KMS-11 (cell line): ENCODE results near the gene TRAK2.
A peak's percentile ranks its signal among the peaks of the same experiment; 100 is the strongest.

Experiments
- H2AFZ ChIP-seq: fragments of 200-600 bp; sonication (generic); 2 replicates; pipeline ENCODE4 v1.6.1; 2016; ENCODE audit warnings: antibody characterized with exemption, mixed run types, low read depth
- H3K27ac ChIP-seq: fragments of 200-600 bp; sonication (generic); 2 replicates; pipeline ENCODE4 v1.6.1; 2016; ENCODE audit warnings: mild to moderate bottlenecking, mixed run types
- H3K27me3 ChIP-seq: fragments of 200-600 bp; sonication (generic); 2 replicates; pipeline ENCODE4 v1.6.1; 2017; ENCODE audit warnings: mild to moderate bottlenecking, low read depth, mixed run types, moderate library complexity; ENCODE audit not compliant: insufficient read depth
- H3K36me3 ChIP-seq: fragments of 200-600 bp; sonication (generic); 2 replicates; pipeline ENCODE4 v1.6.1; 2017; ENCODE audit warnings: mild to moderate bottlenecking, mixed run types; ENCODE audit not compliant: insufficient read depth
- H3K4me1 ChIP-seq: fragments of 200-600 bp; sonication (generic); 2 replicates; pipeline ENCODE4 v1.6.1; 2016; ENCODE audit warnings: mild to moderate bottlenecking, low read depth, mixed run types; ENCODE audit not compliant: poor library complexity, severe bottlenecking
- H3K4me2 ChIP-seq: fragments of 200-600 bp; sonication (generic); 2 replicates; pipeline ENCODE4 v1.7.0; 2016; ENCODE audit warnings: mild to moderate bottlenecking, mixed run types
- H3K4me3 ChIP-seq: fragments of 200-600 bp; sonication (generic); IDR thresholded peaks from 2 replicates; pipeline ENCODE4 v1.6.1; 2017; ENCODE audit warnings: low read depth, low read length, mixed read lengths; ENCODE audit not compliant: insufficient read depth
- H3K79me2 ChIP-seq: fragments of 200-600 bp; sonication (generic); 2 replicates; pipeline ENCODE4 v1.6.1; 2016; ENCODE audit warnings: low read depth, mixed run types; ENCODE audit not compliant: insufficient read depth
- H3K9ac ChIP-seq: fragments of 200-600 bp; sonication (generic); 2 replicates; pipeline ENCODE4 v1.6.1; 2016; ENCODE audit warnings: mild to moderate bottlenecking, mixed run types
- H4K20me1 ChIP-seq: fragments of 200-600 bp; sonication (generic); 2 replicates; pipeline ENCODE4 v1.6.1; 2016; ENCODE audit warnings: mild to moderate bottlenecking, mixed run types; ENCODE audit not compliant: insufficient read depth
- TF ChIP-seq, protein P1 (sequence below): fragments of 200-600 bp; sonication (generic); conservative IDR thresholded peaks from 2 replicates; pipeline ENCODE4 v1.6.1; 2017; ENCODE audit warnings: low read depth, mild to moderate bottlenecking, antibody characterized with exemption, low read length, moderate library complexity, mixed read lengths

The TRAK2 gene

DNA sequence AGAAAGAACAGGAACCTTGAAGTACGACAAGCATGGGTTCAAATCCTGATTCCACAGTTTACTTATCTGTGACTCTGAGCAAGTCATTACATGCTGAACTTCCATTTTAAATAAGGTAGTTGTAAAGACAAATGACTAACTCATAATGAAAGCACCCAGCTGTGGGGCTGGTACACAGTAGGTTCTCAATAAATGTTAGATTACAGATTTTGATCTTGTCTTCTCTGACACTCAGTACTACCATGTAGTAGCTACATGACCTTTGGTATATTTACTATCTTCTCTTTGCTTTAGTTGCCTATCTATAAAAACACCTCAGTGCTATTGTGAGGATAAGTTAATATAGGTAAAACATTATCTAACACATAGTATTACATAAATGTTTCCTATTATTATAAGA, 3.2 kb downstream of the TRAK2 start:
- Histone ChIP-seq H3K4me1 (peaks cover 38% of the 10 kb centered on the region), H4K20me1 (no peaks in the 10 kb centered on the region), H3K27me3 (no peaks in the 10 kb centered on the region), H3K79me2 (peaks cover 14% of the 10 kb centered on the region; the same call in 1 of the 2 replicates), H3K27ac (no peak overlapping the region), H3K9ac (no peak overlapping the region), H3K4me3 (no peak overlapping the region), H3K36me3 (no peaks in the 10 kb centered on the region), H3K4me2 (no peak overlapping the region; the same call in 1 of the 2 replicates), H2AFZ (no peak overlapping the region)
- TF ChIP-seq, protein P1, sequence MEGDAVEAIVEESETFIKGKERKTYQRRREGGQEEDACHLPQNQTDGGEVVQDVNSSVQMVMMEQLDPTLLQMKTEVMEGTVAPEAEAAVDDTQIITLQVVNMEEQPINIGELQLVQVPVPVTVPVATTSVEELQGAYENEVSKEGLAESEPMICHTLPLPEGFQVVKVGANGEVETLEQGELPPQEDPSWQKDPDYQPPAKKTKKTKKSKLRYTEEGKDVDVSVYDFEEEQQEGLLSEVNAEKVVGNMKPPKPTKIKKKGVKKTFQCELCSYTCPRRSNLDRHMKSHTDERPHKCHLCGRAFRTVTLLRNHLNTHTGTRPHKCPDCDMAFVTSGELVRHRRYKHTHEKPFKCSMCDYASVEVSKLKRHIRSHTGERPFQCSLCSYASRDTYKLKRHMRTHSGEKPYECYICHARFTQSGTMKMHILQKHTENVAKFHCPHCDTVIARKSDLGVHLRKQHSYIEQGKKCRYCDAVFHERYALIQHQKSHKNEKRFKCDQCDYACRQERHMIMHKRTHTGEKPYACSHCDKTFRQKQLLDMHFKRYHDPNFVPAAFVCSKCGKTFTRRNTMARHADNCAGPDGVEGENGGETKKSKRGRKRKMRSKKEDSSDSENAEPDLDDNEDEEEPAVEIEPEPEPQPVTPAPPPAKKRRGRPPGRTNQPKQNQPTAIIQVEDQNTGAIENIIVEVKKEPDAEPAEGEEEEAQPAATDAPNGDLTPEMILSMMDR, result no peak

DNA sequence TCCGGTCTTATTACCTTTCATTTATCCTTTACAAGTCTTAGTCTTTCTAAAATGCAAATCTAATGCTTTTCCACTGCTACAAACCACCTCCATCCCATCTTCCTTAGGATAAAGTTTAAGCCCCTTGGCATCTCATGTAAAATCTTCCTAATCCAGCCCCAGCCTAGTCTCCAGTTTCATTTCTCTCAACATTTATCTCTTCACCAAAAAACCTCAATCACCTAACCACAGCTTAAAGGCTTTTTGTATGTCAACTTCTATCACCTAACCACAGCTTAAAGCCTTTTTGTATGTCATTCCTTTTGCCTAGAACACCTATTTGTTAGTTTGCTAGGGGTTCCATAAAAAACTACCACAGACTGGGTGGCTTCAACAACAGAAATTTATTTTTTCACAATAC, 4.2 kb downstream of the TRAK2 start:
- H3K4me2 ChIP-seq, result peak overlapping the region; percentile 35; the same call in 1 of the 2 replicates
- H4K20me1 ChIP-seq, result no peaks in the 10 kb centered on the region
- peaks cover 38% of the 10 kb centered on the region for H3K4me1 ChIP-seq
- no peak overlapping the region for H3K4me3 ChIP-seq
- H3K27me3 ChIP-seq, result no peaks in the 10 kb centered on the region
- H2AFZ ChIP-seq, result no peak overlapping the region
- TF ChIP-seq, protein P1, result no peak
- H3K9ac ChIP-seq, result no peak overlapping the region
- H3K27ac ChIP-seq, result no peak overlapping the region
- H3K79me2 ChIP-seq, result peaks cover 14% of the 10 kb centered on the region; the same call in 1 of the 2 replicates
- no peaks in the 10 kb centered on the region for H3K36me3 ChIP-seq

DNA sequence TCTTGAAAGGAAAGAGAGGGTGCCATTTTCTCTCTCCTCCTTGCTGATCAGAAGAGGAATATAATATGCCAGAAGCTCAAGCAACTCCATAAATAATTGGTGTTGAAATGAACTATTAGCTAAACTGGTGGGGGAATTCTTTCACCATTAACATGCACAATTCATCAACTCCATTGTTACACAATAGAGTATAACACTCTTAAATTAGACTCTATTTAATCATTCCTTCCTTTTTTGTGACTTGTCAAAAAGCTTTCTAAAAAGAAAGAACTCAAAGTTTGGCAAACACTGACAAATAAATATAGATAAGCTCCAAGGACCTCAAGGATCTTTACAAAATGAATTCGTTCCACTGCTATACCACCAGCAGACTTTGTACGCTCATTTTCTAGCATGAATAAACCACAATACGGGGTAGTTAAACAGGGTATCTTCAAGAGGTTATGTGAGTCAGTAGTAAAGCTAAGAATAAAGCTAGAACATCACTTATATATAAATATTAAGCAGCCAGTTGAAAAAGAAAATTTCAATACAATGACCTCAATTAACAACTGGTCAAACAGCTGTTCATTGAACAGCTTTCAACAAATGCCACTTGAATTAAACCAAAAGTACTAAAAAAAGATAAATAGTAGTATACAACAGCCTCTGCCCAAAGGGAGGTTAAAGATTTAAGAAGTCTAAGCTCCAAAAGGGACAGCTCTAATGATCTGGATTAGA, 6.4 kb downstream of the TRAK2 start:
- Histone ChIP-seq H3K9ac (no peak overlapping the region), H4K20me1 (no peaks in the 10 kb centered on the region), H2AFZ (no peak overlapping the region), H3K27me3 (no peaks in the 10 kb centered on the region), H3K4me3 (no peak overlapping the region), H3K4me2 (no peak overlapping the region), H3K4me1 (peaks cover 39% of the 10 kb centered on the region), H3K27ac (no peak overlapping the region), H3K36me3 (no peaks in the 10 kb centered on the region), H3K79me2 (0 out of 2 replicates have a peak, but pooled peaks cover 8% of the 10 kb centered on the region)
- TF ChIP-seq, protein P1, result no peak

DNA sequence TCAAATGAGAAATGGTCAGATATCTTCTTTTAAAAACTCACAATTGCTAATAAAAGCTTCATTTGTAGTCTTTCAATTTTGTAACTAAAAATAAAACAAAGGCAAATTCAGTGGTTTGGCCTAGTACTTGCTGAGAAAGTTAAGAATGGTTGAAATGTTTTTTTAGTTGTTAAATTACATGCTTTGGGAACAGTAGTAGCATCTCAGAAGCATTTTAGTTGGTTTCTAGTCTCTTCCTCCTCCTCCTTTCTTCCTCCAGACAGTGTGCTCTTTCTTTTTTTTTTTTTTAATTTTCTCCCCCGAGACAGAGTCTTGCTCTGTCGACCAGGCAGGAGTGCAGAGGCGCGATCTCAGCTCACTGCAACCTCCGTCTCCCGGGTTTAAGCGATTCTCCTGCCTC, 9.8 kb downstream of the TRAK2 start:
- H3K4me2 ChIP-seq, result peak overlapping the region; percentile 18; the same call in 1 of the 2 replicates
- H3K9ac ChIP-seq, result no peak overlapping the region
- H3K27me3 ChIP-seq, result no peaks in the 10 kb centered on the region
- TF ChIP-seq, protein P1, result no peak
- H3K4me3 ChIP-seq, result no peak overlapping the region
- H3K79me2 ChIP-seq, result peaks cover 4% of the 10 kb centered on the region; the same call in 1 of the 2 replicates
- H2AFZ ChIP-seq, result no peak overlapping the region
- H3K27ac ChIP-seq, result no peak overlapping the region
- H4K20me1 ChIP-seq, result no peaks in the 10 kb centered on the region
- H3K36me3 ChIP-seq, result no peaks in the 10 kb centered on the region
- H3K4me1 ChIP-seq, result peaks cover 8% of the 10 kb centered on the region
